Muscle of leg (tissue), 11 donors: ENCODE data around the gene PROZ. TPM values are rescaled to one million over a fixed set of nuclear protein-coding genes. Genes with fewer than 3 reads are reported as not detected.
A peak's percentile ranks its signal among the peaks of the same experiment; 100 is the strongest.

Source experiments
- DNase-seq: peaks from one replicate; pipeline ENCODE4 v3.0.0; 2013
- H3K27ac ChIP-seq: one replicate; pipeline ENCODE4 v1.5.1; 2013; ENCODE audit warnings: mild to moderate bottlenecking, low read length, control low read depth
- H3K27me3 ChIP-seq: one replicate; pipeline ENCODE4 v1.6.1; 2013; ENCODE audit warnings: low read length; ENCODE audit not compliant: control insufficient read depth, insufficient read depth
- H3K36me3 ChIP-seq: one replicate; pipeline ENCODE4 v1.6.1; 2013; ENCODE audit warnings: low read length; ENCODE audit not compliant: control insufficient read depth, insufficient read depth
- H3K4me1 ChIP-seq: one replicate; pipeline ENCODE4 v1.6.1; 2013; ENCODE audit warnings: low read length; ENCODE audit not compliant: control insufficient read depth, insufficient read depth
- H3K4me3 ChIP-seq: one replicate; pipeline ENCODE4 v1.5.1; 2013; ENCODE audit warnings: low read length, control low read depth
- H3K9me3 ChIP-seq: replicated peaks from 2 replicates; pipeline ENCODE4 v1.6.1; 2013; ENCODE audit warnings: low read depth, low read length; ENCODE audit not compliant: control insufficient read depth
- WGBS: methylation state at CpG from one replicate; pipeline ENCODE4 v1.1.5; 2013; ENCODE audit warnings: missing lambda C conversion rate; ENCODE audit not compliant: insufficient coverage; 5-methylcytosine and 5-hydroxymethylcytosine counted together
- polyA plus RNA-seq, 8 donors: library from polyadenylated mRNA; unstranded; fragments of 120-200 nt; gene quantifications; one replicate each; pipeline versions ENCODE4 v1.2.1 to v1.2.3, GENCODE V29; 2013; ENCODE audit warnings: inconsistent platforms in 1 of 8, low replicate concordance in 1 of 8; ENCODE audit not compliant: insufficient read length in 8 of 8, insufficient read depth in 1 of 8
- total RNA-seq: library from RNA; stranded (reverse); fragments of 120-200 nt; gene quantifications from one replicate; pipeline ENCODE4 v1.2.4, GENCODE V29; 2013

The PROZ gene
- total and polyA plus RNA-seq, 9 donors = 0.08 to 0.28 (median 0.15) TPM; not detected in 3

GRCh38 chr13:113120300-113121182, 37.9 kb upstream of the PROZ start:
- no peak for DNase-seq
- 79% methylated on average over 16 of the region's 19 CpGs for WGBS

DNA sequence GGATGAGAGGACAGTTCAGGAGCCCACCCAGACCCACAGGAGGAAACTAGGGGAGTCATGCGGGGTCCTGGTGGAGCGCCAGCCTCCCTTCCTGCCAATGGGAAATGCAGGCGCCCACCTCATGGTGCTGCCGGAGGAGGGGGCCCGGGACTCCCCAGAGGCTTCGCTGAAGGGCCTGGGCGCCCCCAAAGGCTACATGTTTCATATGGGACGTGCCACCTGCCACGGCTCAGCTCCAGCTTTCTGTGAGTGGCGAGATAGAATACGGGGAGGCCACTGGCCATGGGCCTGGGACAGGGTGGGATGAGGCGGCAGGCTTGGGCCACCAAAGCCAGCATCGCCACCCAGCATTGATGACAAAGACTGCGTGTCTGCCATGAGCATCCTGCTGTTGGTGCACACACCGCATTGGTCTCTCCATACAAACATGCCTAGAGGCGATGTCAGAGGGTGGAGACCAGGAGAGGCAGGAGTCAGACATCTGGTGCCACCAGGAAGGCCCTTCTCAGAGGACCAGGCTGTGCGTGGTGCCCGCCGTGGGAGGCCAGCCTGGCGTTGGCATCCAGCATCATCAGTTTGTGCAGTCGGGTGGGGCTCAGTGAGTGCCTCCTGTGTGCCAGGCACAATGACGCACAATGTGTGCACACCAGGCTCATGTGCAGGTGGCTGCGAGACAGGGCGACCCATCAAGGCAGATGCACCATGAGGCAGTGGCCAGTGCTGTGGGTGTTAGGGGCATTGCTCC, 37.1 kb upstream of the PROZ start:
- no peaks in the 10 kb centered on the region for H3K36me3 ChIP-seq
- H3K27me3 ChIP-seq = peaks cover 7% of the 10 kb centered on the region
- peaks cover 33% of the 10 kb centered on the region for H3K4me1 ChIP-seq
- H3K4me3 ChIP-seq = no peak overlapping the region
- 91% methylated on average over 24 of the region's 24 CpGs for WGBS
- no peak overlapping the region for H3K27ac ChIP-seq
- no peak for DNase-seq
- H3K9me3 ChIP-seq = no peaks in the 10 kb centered on the region

More at GRCh38 chr13:113120300-113121182, 37.9 kb upstream of the PROZ start:
- Histone ChIP-seq H3K36me3 (no peaks in the 10 kb centered on the region), H3K27me3 (peaks cover 10% of the 10 kb centered on the region), H3K4me3 (no peak overlapping the region), H3K4me1 (peaks cover 33% of the 10 kb centered on the region), H3K9me3 (no peaks in the 10 kb centered on the region), H3K27ac (no peak overlapping the region)

GRCh38 chr13:113121928-113122471, 36.4 kb upstream of the PROZ start:
- Histone ChIP-seq H3K4me3 (no peak overlapping the region), H3K36me3 (no peaks in the 10 kb centered on the region), H3K4me1 (peaks cover 33% of the 10 kb centered on the region), H3K27me3 (peaks cover 6% of the 10 kb centered on the region), H3K27ac (peak overlapping the region; percentile 79), H3K9me3 (no peaks in the 10 kb centered on the region)
- DNase-seq = no peak
- 47% methylated on average over 9 of the region's 16 CpGs for WGBS

DNA sequence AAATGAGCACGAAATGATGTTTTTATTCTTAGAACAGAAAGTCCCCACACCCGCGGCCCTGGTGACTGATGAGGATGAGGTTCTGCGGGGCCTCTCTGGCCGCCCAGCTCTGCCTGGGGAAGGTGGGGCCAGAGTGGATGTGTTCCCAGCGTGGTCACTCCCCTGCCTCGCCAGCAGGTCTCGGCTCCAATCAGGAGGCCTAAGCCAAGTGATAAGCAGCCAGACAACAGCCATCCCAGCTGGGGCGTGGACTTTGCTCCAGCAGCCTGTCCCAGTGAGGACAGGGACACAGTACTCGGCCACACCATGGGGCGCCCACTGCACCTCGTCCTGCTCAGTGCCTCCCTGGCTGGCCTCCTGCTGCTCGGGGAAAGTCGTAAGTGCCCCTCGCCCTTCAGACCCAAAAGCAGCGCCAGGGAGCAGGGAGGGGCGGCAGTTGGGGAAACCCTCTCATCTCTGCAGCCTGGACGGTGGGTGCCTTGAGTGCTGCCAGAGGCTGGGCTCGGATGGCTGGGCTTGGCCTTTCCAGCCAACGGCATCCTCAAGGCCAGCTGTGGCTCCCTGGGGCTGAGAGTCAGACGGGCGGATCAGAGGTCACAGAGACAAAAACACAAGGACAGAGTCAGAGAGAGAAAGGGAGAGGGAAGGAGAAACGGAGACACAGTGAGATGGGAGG, 35.8 kb upstream of the PROZ start, which contains the start of gene F10:
Gene F10 (plus strand): TSS at position 250 of the 676 bp plus-strand sequence. CDS start 57 bp downstream, at position 307.
- Histone ChIP-seq H3K9me3 (no peaks in the 10 kb centered on the region), H3K4me3 (peak within 1 kb of the TSS; percentile 7), H3K27me3 (peaks cover 5% of the 10 kb centered on the region), H3K27ac (peak within 1 kb of the TSS; percentile 79), H3K4me1 (peaks cover 33% of the 10 kb centered on the region), H3K36me3 (no peaks in the 10 kb centered on the region)
- DNase-seq = peak; percentile 85
- 24% methylated on average over 19 of the region's 23 CpGs for WGBS

GRCh38 chr13:113123226-113124201, 34.9 kb upstream of the PROZ start:
- peaks cover 33% of the 10 kb centered on the region for H3K4me1 ChIP-seq
- WGBS = 58% methylated on average over 19 of the region's 29 CpGs
- peak; percentile 58 for DNase-seq

DNA sequence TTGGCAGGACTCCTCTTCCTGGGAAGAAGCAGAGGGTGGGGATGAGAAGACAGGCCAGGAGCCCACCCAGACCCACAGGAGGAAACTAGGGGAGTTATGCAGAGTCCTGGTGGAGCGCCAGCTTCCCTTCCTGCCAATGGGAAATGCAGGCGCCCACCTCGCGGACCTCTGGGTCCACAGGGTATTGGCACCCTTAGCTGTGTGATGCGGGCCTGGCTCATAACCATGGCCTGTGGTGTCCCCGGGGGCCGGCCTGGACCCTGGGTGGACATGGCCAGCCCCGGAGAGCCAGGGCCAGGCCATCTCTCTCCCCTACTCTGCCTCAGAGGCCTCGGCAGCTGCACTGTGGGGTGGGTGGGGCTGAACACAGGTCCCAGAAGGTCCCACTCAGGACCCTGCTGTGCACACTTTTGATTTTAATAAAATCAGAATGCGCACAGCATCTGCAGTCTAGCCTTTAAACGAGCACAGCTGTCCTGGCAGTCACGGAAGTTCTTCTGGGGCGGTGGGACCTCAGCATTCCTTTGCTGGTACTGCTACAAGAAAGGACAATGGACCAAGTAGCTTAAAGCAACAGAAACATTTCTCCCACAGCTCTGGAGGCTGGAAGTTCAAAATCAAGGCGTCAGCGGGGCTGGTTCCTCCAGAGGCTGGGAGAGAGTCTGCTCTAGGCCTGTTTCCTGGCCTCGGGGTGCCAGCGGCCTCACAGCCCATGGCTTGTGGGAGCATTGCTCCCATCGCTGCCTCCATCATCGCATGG, 34.1 kb upstream of the PROZ start:
- 69% methylated on average over 15 of the region's 19 CpGs for WGBS
- Histone ChIP-seq H3K9me3 (no peaks in the 10 kb centered on the region), H3K36me3 (no peaks in the 10 kb centered on the region), H3K27ac (no peak overlapping the region), H3K4me3 (no peak overlapping the region), H3K27me3 (peaks cover 7% of the 10 kb centered on the region), H3K4me1 (peaks cover 33% of the 10 kb centered on the region)
- DNase-seq = peak; percentile 56

More at GRCh38 chr13:113123226-113124201, 34.9 kb upstream of the PROZ start:
- H3K4me3 ChIP-seq = peak overlapping the region; percentile 7
- no peaks in the 10 kb centered on the region for H3K9me3 ChIP-seq
- no peaks in the 10 kb centered on the region for H3K36me3 ChIP-seq
- H3K27ac ChIP-seq = peak overlapping the region; percentile 79
- H3K27me3 ChIP-seq = peaks cover 4% of the 10 kb centered on the region

DNA sequence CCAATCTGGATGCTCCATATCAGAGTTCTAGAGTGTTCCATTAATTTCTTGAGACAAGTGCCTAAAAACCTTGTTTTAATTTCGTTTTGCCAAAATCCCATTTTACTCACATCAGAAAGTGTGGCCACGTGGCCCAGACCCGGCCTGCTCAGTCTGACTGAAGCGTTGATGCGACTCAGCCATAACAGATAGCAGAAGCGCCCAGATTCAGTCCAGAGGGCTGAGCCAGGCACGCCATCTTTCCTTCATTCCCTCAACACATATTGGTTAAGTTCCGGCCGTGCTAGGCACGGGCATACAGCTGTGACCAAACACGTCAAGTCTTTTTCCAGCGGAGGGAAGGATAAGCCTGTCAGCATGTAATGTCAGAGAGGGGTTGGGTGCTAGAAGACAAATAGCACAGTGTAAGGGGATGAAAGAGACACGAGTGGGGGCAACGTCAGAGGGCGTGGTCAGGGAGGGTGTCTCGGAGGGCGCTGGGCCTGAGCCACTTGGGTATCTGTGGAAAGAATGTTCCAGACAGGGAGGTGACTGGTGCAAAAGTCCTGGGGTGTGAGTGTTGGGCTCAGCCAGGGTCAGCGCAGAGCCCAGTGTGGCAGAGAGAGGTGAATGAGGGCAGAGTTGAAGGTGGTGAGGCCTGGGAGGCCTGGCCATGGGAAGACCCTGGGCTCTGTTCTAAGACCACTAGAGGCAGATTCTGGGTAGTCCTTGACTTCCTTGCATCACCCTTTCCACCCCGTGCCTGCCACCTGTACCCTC, 32.8 kb upstream of the PROZ start:
- 89% methylated on average over 17 of the region's 19 CpGs for WGBS
- DNase-seq = no peak
- Histone ChIP-seq H3K27me3 (peaks cover 17% of the 10 kb centered on the region), H3K36me3 (no peaks in the 10 kb centered on the region), H3K4me3 (no peak overlapping the region), H3K27ac (no peak overlapping the region), H3K4me1 (peaks cover 39% of the 10 kb centered on the region), H3K9me3 (no peaks in the 10 kb centered on the region)
